Adrenal gland (tissue), 5 donors: ENCODE results near the gene TPP1.

Source experiments
- CTCF ChIP-seq, 6 experiments: fragments of 450-650 bp in 4 of 6; fragments of 200-600 bp in 2 of 6; sonication (generic) in 1 of 6; IDR thresholded peaks; 1 replicate in 5 of 6; 2 replicates in 1 of 6; pipeline versions ENCODE4 v1.5.1 to v1.8.0; 2016 to 2021; ENCODE audit warnings: antibody characterized with exemption in 6 of 6, mild to moderate bottlenecking in 2 of 6, moderate library complexity in 1 of 6
- POLR2A ChIP-seq, 2 donors: fragments of 450-650 bp; IDR thresholded peaks; one replicate each; pipeline ENCODE4 v1.6.1; 2017; ENCODE audit warnings: antibody characterized with exemption in 2 of 2, mild to moderate bottlenecking in 2 of 2, moderate library complexity in 1 of 2
- donor health status: DM: no; HTN: no; CAD: no.

DNA sequence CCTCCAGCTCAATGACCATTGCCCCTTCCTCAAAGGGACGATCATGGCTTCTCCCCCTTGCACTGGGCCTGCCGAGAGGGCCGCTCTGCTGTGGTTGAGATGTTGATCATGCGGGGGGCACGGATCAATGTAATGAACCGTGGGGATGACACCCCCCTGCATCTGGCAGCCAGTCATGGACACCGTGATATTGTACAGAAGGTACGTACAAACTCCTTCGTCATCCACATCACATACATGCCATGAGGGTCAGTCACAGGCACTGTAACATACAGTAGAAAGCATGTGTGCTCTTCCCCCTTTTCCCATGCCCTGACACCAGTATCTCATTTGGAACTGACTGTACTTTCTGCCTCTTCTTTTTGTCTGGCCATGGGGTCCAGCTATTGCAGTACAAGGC lies 11.2 kb downstream of the TPP1 start:
- no peak for TF ChIP-seq CTCF (IDR thresholded peaks at IDR 0.05)
- no peak for TF ChIP-seq POLR2A (IDR thresholded peaks at IDR 0.05)
